Fibroblast of skin of left quadriceps (primary cell): Measurements from ENCODE around the gene CLEC14A.

Experiments used
- DNase-seq, 2 experiments: peaks; one replicate each; pipeline ENCODE4 v3.0.0-alpha.2; 2013; ENCODE audit warnings: low read depth in 2 of 2

The CLEC14A gene, protein sequence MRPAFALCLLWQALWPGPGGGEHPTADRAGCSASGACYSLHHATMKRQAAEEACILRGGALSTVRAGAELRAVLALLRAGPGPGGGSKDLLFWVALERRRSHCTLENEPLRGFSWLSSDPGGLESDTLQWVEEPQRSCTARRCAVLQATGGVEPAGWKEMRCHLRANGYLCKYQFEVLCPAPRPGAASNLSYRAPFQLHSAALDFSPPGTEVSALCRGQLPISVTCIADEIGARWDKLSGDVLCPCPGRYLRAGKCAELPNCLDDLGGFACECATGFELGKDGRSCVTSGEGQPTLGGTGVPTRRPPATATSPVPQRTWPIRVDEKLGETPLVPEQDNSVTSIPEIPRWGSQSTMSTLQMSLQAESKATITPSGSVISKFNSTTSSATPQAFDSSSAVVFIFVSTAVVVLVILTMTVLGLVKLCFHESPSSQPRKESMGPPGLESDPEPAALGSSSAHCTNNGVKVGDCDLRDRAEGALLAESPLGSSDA

GRCh38 chr14:38255673-38256532 is at the start of gene CLEC14A:
CLEC14A (minus strand) TSS chr14:38256093; CDS start chr14:38256022, 71 bp downstream.
- peak in 1 of 2 experiments; percentile 71 for DNase-seq

DNA sequence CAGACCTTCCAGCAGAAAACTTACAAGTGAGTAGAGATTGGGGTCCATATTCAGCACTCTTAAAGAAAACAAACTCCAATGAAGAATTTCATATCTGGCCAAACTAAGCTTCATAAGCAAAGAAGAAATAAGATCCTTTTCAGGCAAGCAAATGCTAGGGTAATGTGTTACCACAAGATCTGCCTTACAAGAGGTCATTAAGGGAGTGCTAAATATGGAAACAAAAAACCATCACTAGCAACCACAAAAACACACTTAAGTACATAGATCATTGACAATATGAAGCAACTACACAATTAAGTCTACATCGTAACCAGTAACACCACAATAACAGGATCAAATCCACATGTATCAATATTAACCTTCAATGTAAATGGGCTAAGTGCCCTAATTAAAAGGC is 47.1 kb upstream of the CLEC14A start:
- DNase-seq, result no peak

DNA sequence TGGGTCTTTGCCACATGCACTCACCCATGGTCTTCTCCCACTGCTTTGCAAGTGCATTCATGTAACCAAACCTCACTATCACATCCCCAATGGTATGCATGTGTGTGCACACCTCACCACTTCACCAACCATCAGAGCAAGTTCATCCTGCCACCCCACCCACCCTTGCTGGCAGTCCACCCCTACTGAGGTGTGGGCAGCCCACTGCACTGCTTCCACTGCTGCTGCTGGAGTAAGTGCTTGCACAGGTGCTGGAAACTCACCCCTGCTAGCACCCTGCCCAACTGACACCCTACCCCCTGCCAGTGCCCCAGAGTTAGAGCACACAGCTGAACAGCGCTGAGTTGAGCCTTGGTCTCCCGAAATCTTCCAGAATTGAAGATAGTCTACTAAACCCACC is 46.1 kb upstream of the CLEC14A start:
- no peak for DNase-seq

DNA sequence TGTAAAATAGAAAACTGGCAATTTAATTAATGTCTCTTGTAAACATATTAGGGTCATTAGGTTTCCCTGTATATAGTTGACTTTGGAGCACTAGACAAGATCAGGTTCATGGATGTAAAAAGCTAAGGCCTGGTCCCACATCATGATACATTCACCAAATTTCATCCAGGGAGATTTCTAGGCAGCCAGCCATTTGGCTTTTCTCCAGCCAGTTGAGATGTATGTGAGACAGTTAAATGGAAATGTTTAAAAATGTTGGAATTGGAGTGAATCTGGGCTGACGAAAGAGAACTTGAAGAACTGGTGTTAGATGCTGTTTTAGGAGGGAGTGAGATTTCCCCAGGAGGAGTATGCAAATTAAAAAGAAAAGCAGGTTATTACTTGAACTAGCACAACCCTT is 41.8 kb upstream of the CLEC14A start:
- peak; percentile 68 to 70 for DNase-seq

DNA sequence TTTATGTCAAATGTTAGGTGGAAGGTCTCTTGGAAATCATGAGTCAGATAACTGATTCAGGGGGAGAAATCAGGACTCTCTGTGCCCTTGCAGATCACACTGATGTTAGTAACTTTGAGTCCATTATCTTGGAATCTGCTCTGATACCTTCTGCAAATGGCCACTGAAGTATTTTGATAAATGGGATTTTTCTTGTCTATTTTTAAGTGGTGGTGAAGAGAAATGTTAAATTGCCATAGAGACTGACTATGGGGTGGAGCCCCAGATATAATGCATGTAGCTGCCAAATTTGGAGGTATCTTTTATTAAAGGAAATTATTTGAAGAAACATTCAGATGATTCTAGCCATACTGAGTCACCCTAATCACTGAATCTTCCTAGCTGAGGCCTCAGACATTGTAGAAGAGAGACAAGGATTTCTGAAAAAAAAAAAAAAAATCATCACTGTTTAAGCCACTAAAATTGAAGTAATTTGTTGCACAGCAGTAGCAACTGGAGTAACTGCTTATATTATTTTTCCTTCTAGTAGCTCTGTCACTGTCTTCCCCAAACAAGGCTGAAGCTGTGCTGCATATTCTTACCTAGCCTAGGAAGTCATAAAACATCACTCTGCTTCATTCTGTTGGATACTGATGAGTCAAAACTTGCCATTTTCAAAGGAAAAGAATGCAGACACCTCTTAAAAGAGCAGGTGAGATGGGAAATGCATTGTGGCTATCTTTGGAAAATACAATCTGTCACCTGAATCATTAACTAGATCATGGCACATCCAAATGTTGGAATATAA is 36.0 kb upstream of the CLEC14A start:
- no peak for DNase-seq

GRCh38 chr14:38290601-38291188 is 34.8 kb upstream of the CLEC14A start:
- peak; percentile 67 to 74 for DNase-seq

GRCh38 chr14:38286452-38286851 is 30.6 kb upstream of the CLEC14A start:
- DNase-seq, result peak in 1 of 2 experiments; percentile 26

GRCh38 chr14:38285962-38286361 is 30.1 kb upstream of the CLEC14A start:
- DNase-seq, result no peak

GRCh38 chr14:38282936-38283335 is 27.0 kb upstream of the CLEC14A start:
- no peak for DNase-seq

DNA sequence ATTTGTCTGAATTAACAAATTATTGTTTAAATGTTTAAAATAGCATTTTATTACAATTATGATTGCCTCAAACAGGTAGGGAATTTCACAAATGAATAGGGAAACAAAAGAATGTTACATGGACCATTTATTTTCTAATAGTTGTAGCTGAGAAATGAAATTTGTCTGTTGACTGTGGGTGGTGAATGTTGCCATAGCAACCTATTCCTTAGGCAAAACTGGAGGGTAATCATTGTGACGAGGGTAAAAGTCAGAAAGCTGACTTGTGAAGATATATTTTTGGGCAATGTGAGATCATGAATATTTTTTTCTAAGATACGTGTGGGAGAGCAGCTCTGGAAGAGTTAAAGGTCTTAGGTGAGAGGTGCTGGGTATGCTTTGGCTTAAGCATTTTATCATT is 24.2 kb upstream of the CLEC14A start:
- DNase-seq, result no peak

DNA sequence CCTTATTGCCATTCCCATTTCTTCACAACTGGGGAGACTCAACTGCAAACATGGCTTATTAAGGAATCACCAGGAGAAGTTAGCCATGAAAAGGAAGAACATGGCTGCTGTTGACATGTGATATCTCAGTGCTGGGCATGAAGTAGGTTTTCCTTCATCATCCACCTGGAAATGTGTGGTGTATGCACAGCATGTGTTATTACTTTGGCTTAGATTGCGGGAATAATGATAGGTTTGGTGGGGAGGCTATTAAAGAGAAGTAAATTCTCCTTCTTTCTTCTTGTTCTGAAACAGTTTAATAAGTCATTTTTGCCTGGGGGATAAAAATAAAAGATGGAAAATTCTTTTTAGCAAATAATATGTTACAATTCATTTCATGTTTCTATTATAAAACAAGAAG is 23.7 kb upstream of the CLEC14A start:
- DNase-seq, result no peak

DNA sequence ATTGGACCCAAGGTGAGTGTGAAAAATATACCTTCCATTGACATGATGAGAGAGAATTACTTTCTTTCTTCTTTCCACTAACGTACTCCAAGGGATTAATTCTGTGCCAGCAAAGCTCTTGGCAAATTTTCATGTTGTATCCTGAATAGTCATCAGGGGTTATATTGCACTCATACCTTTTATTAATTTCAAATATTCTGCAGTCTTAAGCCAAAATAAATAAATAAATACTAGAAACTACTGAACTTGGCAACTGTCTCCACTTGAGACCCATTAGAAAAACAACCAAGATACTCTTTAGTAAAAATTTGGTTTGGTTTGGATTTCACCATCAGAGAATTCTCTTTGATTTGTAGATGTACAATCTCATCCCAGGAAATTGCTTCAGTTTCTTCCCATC is 22.1 kb upstream of the CLEC14A start:
- DNase-seq, result no peak

DNA sequence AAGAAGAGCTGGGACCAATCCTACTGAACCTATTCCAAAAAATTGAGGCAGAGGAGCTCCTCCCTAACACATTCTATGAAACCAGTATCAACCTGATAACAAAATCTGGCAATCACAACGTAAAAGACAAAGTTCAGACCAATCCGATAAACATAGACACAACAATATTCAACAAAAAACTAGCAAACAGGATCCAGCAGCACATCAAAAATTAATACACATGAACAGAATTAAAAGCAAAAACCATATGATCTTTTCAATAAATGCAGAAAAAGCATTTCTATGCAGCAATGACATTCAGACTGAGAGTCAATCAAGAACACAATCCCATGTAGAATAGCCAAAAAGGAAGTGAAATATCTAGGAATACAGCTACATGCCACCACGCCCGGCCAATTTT is 7.0 kb upstream of the CLEC14A start:
- no peak for DNase-seq

DNA sequence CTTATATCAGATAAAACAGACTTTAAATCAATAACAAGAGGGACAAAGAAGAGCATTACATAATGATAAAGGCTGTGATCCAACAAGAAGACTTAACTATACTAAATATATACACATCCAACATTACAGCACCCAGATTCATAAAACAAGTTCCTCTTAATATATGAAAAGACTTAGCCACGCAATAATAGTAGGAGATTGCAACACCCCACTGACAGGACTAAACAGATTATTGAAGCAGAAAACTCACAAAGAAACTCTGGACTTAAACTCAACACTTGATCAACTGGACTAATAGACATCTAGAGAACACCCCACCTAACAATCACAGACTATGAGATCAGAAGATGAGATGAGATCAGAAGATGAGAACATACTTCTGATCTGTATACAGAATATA is 5.7 kb upstream of the CLEC14A start:
- DNase-seq, result no peak

DNA sequence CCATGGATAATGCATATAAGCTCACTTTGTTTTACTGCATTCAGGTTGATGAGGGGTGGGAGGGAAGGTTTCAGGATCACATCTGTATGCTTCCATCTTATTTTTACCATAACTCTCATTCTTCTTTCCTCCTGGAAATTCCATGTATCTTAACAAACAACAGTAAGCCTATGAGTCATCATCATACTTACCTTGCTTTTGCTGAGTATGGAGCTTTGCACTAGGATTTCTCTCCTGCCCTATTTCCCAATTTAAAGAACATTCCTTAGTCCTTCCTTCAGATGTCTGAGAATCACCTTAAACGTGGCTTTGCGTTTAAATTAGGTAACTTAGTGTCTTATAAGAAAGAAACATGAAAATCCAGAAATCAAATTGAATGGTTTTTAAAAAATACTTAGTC is 1.6 kb upstream of the CLEC14A start:
- DNase-seq, result no peak

GRCh38 chr14:38256533-38256840 is 594 bp upstream of the CLEC14A start:
- peak in 1 of 2 experiments; percentile 74 for DNase-seq

- no peak for DNase-seq
These were observed 553 bp downstream of the CLEC14A start for GRCh38 chr14:38255408-38255672.

DNA sequence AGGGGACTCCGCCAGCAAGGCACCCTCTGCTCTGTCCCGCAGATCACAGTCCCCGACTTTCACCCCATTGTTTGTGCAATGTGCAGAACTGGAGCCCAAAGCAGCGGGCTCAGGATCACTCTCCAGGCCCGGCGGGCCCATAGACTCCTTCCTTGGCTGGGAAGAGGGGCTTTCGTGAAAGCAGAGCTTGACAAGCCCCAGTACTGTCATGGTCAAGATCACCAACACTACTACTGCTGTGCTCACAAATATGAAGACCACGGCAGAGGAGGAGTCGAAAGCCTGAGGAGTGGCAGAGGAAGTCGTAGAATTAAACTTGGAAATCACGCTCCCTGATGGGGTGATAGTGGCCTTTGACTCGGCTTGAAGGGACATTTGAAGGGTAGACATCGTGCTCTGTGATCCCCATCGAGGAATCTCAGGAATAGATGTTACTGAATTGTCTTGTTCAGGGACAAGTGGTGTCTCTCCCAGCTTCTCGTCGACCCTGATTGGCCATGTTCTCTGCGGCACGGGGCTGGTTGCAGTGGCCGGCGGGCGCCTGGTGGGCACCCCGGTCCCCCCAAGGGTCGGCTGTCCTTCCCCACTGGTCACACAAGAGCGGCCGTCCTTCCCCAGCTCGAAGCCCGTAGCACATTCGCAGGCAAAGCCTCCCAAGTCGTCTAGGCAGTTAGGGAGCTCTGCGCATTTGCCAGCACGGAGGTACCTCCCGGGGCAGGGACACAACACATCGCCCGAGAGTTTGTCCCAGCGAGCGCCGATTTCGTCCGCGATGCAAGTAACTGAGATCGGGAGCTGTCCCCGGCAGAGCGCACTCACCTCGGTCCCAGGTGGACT is 1.1 kb downstream of the CLEC14A start:
- no peak for DNase-seq

DNA sequence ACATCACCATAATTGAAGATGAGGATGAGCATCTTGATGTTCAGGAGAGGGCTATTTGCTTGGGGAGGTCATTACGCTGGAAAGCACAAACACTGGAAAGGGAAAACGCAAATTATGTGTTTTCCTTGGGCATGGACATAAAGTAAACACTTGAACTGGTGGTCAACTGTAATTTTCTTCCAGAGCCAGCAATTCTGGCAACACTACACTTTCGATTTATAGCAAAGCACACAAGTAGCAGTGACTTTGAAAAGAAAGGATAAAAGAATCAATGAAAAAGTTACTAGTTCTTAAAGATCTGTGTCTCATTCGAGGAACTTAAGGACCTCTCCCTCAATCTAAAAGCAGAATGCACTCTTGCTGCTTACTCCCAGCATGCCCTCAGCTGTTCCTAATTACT is 2.2 kb downstream of the CLEC14A start:
- DNase-seq, result no peak

DNA sequence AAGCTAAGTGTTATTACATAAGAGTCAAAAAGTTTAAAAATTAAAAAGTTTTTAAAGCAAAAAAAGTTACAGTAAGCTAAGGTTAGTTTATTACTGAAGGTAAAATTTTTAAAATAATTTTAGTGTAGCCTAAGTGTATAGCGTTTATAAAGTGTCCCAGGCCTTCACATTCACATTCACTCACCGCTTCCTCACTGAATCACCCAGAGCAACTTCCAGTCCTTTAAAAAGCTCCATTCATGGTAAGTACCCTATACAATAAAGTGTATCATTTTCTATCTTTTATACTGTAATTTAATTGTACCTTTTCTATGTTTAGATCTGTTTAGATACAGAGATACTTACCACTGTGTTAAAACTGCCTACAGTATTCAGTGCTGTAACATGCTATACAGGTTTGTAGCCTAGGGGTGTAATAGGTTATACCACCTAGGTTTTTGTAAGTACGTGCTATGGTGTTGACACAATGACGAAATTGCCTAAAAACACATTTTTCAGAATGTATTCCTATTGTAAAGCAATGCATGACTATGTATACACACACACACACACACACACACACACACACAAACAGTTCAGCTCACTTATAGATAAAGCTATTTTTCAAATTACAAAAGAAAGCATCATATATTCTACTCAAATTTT is 3.7 kb downstream of the CLEC14A start:
- DNase-seq, result no peak

DNA sequence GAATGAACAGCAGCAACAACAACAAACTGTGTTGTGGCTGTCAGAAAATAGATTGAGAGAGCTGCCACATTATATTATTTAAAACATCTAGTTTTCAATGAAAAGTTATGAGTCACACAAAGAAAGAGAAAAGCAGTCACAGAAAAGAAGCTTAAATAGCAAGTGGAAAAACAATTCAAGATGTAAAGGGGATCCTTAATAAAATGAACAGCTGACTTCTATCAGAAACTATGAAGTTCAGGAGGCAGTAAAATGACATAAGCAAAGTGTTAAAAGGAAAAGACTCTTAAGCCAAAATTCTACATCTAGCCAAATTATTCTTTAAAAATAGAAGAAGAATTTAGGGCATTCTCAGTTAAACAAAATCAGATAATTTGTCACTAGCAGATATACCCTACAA is 5.6 kb downstream of the CLEC14A start:
- peak in 1 of 2 experiments; percentile 26 for DNase-seq
